Glutamatergic neuron (in vitro differentiated cells): Measurements from ENCODE around the gene ZCCHC14. TPM values are rescaled to one million over a fixed set of nuclear protein-coding genes. Genes with fewer than 3 reads are reported as not detected.

Experiments
- DNase-seq: peaks from one replicate; pipeline ENCODE4 v3.0.0; 2022
- H3K27ac Mint-ChIP-seq: one replicate; pipeline ENCODE4 v1.8.0; 2020; ENCODE audit warnings: mild to moderate bottlenecking, mixed read lengths, inconsistent platforms; ENCODE audit not compliant: unreplicated experiment
- H3K27me3 Mint-ChIP-seq: one replicate; pipeline ENCODE4 v1.8.0; 2020; ENCODE audit warnings: mild to moderate bottlenecking, moderate library complexity, mixed read lengths, inconsistent platforms; ENCODE audit not compliant: unreplicated experiment
- H3K36me3 Mint-ChIP-seq: one replicate; pipeline ENCODE4 v1.8.0; 2020; ENCODE audit warnings: mild to moderate bottlenecking, mixed read lengths, inconsistent platforms; ENCODE audit not compliant: unreplicated experiment
- H3K4me1 Mint-ChIP-seq: one replicate; pipeline ENCODE4 v1.8.0; 2020; ENCODE audit warnings: mild to moderate bottlenecking, low read depth, mixed read lengths, inconsistent platforms; ENCODE audit not compliant: unreplicated experiment
- H3K4me3 Mint-ChIP-seq: one replicate; pipeline ENCODE4 v1.8.0; 2020; ENCODE audit warnings: mild to moderate bottlenecking, mixed read lengths, inconsistent platforms; ENCODE audit not compliant: unreplicated experiment
- H3K9me3 Mint-ChIP-seq: one replicate; pipeline ENCODE4 v1.8.0; 2020; ENCODE audit warnings: mild to moderate bottlenecking, moderate library complexity, mixed read lengths, inconsistent platforms; ENCODE audit not compliant: unreplicated experiment
- CTCF ChIP-seq: fragments of 200-600 bp; sonication (generic); IDR thresholded peaks from one replicate; pipeline ENCODE4 v1.5.0; 2021; ENCODE audit not compliant: partially characterized antibody, unreplicated experiment
- total RNA-seq: library from RNA; stranded (reverse); fragmentation: NEBNext Ultra II Directional; extraction: Animal tissue kit (Norgen Biotek cat#: 25700); gene quantifications from one replicate; pipeline ENCODE4 v1.2.1, GENCODE V29; 2021; ENCODE audit not compliant: unreplicated experiment

Gene ZCCHC14
- total RNA-seq, 1 donor from 2014 or later = 29.2 TPM

DNA sequence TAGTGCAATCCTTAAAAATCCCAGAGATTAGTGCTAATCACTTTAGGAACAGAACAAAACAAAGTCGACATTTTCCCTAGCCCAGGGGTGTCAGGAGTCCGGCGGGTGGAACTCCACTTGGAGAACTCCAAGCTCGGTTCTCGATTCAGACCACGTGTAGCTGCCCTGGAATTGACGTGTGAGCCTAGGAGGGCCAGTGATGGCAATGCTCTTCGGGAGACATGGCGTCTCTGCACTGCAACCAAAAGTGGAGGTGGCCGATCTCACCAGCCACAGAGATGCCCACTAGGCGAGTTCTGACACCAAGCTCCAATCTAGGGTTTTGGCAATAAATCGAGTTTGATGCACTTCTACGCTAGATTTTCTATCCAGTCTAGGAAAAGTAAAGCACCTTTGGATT lies 83.0 kb downstream of the ZCCHC14 start:
- H3K9me3 Mint-ChIP-seq = peaks cover 7% of the 10 kb centered on the region
- no peaks in the 10 kb centered on the region for H3K27me3 Mint-ChIP-seq
- TF ChIP-seq CTCF = no peak
- H3K4me1 Mint-ChIP-seq = peaks cover 10% of the 10 kb centered on the region
- peaks cover 5% of the 10 kb centered on the region for H3K36me3 Mint-ChIP-seq
- no peak overlapping the region for H3K4me3 Mint-ChIP-seq
- no peak overlapping the region for H3K27ac Mint-ChIP-seq
- DNase-seq = no peak

DNA sequence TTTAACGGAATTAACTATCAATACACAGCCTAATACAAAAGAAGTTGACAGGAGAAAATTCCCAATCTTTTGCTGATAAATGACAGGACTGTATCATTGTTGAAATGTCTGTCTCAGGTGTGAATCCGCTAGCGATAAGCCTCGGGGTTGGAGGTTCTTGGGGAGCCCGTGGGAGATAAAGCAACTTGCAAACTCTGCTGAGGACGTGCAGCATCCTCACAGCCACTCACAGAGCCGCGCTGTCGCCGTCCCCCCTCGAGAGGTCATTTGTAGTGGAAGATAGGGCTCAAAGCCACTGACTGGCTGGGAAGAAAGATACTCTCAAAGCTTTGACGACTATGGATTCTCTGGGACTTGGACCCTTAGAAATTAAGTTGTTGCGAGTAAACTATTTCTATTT lies 83.7 kb downstream of the ZCCHC14 start:
- H3K27ac Mint-ChIP-seq = no peak overlapping the region
- no peak for DNase-seq
- no peak overlapping the region for H3K4me3 Mint-ChIP-seq
- H3K4me1 Mint-ChIP-seq = peaks cover 10% of the 10 kb centered on the region
- TF ChIP-seq CTCF = no peak
- peaks cover 7% of the 10 kb centered on the region for H3K9me3 Mint-ChIP-seq
- H3K36me3 Mint-ChIP-seq = peaks cover 5% of the 10 kb centered on the region
- H3K27me3 Mint-ChIP-seq = no peaks in the 10 kb centered on the region

GRCh38 chr16:87407511-87408112 lies 85.2 kb downstream of the ZCCHC14 start:
- DNase-seq = no peak
- TF ChIP-seq CTCF = no peak
- no peak overlapping the region for H3K27ac Mint-ChIP-seq
- peaks cover 5% of the 10 kb centered on the region for H3K9me3 Mint-ChIP-seq
- peaks cover 7% of the 10 kb centered on the region for H3K4me1 Mint-ChIP-seq
- H3K36me3 Mint-ChIP-seq = no peaks in the 10 kb centered on the region
- H3K4me3 Mint-ChIP-seq = no peak overlapping the region
- no peaks in the 10 kb centered on the region for H3K27me3 Mint-ChIP-seq

DNA sequence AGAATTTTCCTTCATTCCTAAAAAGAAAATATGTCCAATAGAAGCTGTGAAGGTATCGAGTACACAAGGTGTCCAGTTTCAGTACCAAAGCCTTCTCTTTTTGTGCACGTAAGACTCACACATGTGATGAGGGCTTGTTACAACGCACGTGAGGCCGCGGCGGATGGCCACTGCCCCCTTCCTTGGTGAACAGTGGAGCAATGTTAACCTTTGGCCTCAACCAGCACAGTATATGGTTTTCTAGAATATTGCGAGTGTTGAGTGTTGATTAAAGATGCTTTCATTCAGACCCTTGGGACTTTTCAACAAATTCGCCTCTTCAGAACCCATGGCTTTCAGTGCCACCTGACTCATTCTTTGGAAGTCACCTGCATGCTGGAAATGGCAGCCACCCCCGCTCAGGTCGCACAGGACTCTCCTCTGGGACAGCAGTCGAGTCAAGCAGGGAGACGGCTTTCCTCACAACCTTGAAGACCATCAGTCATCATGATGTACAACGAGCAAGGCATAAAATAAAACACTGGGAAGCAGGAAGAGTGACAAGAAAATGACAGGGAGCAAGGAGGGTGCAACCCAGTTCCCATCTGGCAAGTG lies 86.2 kb downstream of the ZCCHC14 start:
- no peak overlapping the region for H3K4me3 Mint-ChIP-seq
- TF ChIP-seq CTCF = no peak
- H3K27me3 Mint-ChIP-seq = no peaks in the 10 kb centered on the region
- DNase-seq = no peak
- peak overlapping the region; percentile 84 for H3K27ac Mint-ChIP-seq
- no peaks in the 10 kb centered on the region for H3K36me3 Mint-ChIP-seq
- H3K4me1 Mint-ChIP-seq = peaks cover 7% of the 10 kb centered on the region
- H3K9me3 Mint-ChIP-seq = peaks cover 5% of the 10 kb centered on the region
